Cardiac muscle cell (in vitro differentiated cells and primary cell): ENCODE results near the gene DNM3. TPM values are rescaled to one million over a fixed set of nuclear protein-coding genes. Genes with fewer than 3 reads are reported as not detected.

Experiments used
- DNase-seq, 2 donors: peaks; one replicate each; pipeline versions ENCODE4 v3.0.0 to v3.0.0-alpha.2; 2010 to 2017; ENCODE audit warnings: low read depth in 1 of 2, low spot score in 1 of 2
- H3K27ac ChIP-seq: fragments of 200-600 bp; sonication (generic); 2 replicates; pipeline ENCODE4 v1.5.1; 2016
- H3K27me3 ChIP-seq: fragments of 200-600 bp; sonication (generic); 2 replicates; pipeline ENCODE4 v1.6.0; 2016; ENCODE audit warnings: control low read depth
- H3K36me3 ChIP-seq: fragments of 200-600 bp; sonication (generic); 2 replicates; pipeline ENCODE4 v1.5.1; 2016; ENCODE audit warnings: control low read depth
- H3K4me1 ChIP-seq: fragments of 200-600 bp; sonication (generic); 2 replicates; pipeline ENCODE4 v1.8.1; 2017; ENCODE audit warnings: low read depth, mild to moderate bottlenecking, mixed run types
- H3K4me3 ChIP-seq: fragments of 200-600 bp; sonication (generic); 2 replicates; pipeline ENCODE4 v1.5.1; 2016; ENCODE audit warnings: mild to moderate bottlenecking
- H3K9me3 ChIP-seq: fragments of 200-600 bp; sonication (generic); 2 replicates; pipeline ENCODE4 v1.5.1; 2017; ENCODE audit warnings: low read depth, mild to moderate bottlenecking, control low read depth
- polyA plus RNA-seq: library from polyadenylated mRNA; unstranded; fragments of >200 nt; fragmentation: Nextera tagmentation; extraction: Ambion mirVana; gene quantifications from 2 replicates; pipeline ENCODE4 v1.2.1, GENCODE V29; 2016
- total RNA-seq: library from RNA; depleted of rRNA; stranded (reverse); fragments of >200 nt; gene quantifications from 2 replicates; pipeline ENCODE4 v1.2.3, GENCODE V29; 2016
- TF ChIP-seq, protein P1 (sequence below): IDR thresholded peaks from 2 replicates; pipeline ENCODE4 v1.5.1; 2012; ENCODE audit warnings: low read depth, mild to moderate bottlenecking, low read length

The DNM3 gene
- total and polyA plus RNA-seq, 2 experiments from 2014 or later, result 0.42 TPM; not detected in 1

DNA sequence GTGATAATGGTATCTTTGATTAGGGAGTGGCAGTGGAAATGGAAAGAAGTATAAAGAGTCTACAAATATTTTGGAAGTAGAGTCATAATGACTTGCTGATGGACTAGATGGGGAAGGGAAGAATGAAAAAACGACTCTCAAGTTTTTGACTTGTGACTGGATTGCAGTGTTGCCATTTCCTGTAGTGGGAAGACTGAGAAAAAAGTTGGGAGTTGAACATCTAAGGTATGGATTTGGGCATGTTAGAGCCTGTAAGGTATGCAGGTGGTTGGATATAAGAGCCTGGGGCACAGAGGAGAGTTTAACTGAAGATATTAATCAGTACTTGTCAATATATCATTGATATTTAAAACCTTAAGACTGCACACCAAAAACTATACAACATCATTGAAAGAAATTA is 19.4 kb downstream of the DNM3 start:
- TF ChIP-seq, protein P1, sequence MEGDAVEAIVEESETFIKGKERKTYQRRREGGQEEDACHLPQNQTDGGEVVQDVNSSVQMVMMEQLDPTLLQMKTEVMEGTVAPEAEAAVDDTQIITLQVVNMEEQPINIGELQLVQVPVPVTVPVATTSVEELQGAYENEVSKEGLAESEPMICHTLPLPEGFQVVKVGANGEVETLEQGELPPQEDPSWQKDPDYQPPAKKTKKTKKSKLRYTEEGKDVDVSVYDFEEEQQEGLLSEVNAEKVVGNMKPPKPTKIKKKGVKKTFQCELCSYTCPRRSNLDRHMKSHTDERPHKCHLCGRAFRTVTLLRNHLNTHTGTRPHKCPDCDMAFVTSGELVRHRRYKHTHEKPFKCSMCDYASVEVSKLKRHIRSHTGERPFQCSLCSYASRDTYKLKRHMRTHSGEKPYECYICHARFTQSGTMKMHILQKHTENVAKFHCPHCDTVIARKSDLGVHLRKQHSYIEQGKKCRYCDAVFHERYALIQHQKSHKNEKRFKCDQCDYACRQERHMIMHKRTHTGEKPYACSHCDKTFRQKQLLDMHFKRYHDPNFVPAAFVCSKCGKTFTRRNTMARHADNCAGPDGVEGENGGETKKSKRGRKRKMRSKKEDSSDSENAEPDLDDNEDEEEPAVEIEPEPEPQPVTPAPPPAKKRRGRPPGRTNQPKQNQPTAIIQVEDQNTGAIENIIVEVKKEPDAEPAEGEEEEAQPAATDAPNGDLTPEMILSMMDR, result no peak
- H3K4me3 ChIP-seq, result no peak overlapping the region
- no peaks in the 10 kb centered on the region for H3K36me3 ChIP-seq

DNA sequence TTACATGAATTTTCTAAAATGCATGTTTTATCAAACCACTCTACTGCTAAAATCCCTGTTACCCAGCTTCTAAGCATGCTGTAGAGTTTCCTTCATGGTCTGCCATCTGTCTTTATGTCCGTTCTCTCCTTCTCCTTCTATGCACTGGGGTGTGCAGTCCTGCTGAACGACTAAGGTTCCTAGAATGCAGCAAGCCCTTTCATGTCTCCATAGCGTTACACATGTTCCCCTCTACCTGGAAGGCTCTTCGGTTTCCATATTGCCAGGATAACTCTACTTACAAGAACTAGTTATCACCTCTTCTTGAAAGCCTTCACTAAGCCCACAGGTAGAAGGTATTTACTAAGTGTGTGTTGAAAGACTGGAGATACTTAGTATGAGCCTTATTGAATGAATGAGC is 22.2 kb downstream of the DNM3 start:
- Histone ChIP-seq H3K36me3 (no peaks in the 10 kb centered on the region), H3K27me3 (no peaks in the 10 kb centered on the region), H3K4me1 (no peaks in the 10 kb centered on the region), H3K4me3 (no peak overlapping the region), H3K27ac (no peak overlapping the region), H3K9me3 (no peaks in the 10 kb centered on the region)
- DNase-seq, result no peak
- TF ChIP-seq, protein P1, result no peak

More for the DNA sequence above, 19.4 kb downstream of the DNM3 start:
- H3K4me1 ChIP-seq, result no peaks in the 10 kb centered on the region
- no peaks in the 10 kb centered on the region for H3K9me3 ChIP-seq
- DNase-seq, result no peak
- no peaks in the 10 kb centered on the region for H3K27me3 ChIP-seq
- H3K27ac ChIP-seq, result no peak overlapping the region

DNA sequence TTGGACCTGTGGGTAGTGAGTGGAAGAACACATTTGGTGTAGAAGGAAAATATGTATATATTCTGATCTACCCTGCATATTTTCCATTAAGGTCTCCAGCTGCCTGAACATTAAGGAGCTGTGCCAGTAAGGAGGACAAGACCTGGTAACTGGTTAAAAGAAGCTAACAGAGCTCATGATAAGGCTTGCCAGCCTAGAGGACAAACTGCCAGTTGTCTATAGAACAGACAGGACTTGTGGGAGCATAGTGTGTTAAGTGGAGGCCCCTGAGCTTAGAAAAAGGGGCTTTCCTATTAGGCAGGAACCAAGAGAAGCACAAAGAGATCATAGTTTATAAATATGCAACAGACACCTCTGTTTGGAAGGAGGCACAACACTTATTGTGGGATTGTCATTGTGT is 23.0 kb downstream of the DNM3 start:
- H3K4me1 ChIP-seq, result no peaks in the 10 kb centered on the region
- TF ChIP-seq, protein P1, result no peak
- no peak for DNase-seq
- no peak overlapping the region for H3K4me3 ChIP-seq
- no peaks in the 10 kb centered on the region for H3K27me3 ChIP-seq
- no peak overlapping the region for H3K27ac ChIP-seq
- no peaks in the 10 kb centered on the region for H3K9me3 ChIP-seq
- no peaks in the 10 kb centered on the region for H3K36me3 ChIP-seq

DNA sequence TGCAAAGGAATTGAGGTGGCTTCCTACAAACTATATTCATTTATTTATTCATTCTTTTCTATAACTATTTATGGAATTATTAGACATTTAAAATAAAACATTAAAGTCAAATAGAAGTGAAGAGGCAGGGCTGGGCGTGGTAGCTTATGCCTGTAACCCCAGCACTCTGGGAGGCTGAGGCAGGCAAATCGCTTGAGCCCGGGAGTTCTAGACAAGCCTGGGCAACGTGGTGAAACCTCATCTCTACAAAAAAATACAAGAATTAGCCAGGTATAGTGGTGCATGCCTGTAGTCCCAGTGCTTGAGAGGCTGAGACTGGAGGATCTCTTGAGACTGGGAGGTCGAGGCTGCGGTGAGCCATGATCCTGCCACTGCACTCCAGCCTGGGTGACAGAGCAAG is 23.8 kb downstream of the DNM3 start:
- Histone ChIP-seq H3K27me3 (no peaks in the 10 kb centered on the region), H3K27ac (no peak overlapping the region), H3K4me3 (no peak overlapping the region), H3K36me3 (no peaks in the 10 kb centered on the region), H3K9me3 (no peaks in the 10 kb centered on the region), H3K4me1 (no peaks in the 10 kb centered on the region)
- DNase-seq, result no peak
- TF ChIP-seq, protein P1, result no peak

DNA sequence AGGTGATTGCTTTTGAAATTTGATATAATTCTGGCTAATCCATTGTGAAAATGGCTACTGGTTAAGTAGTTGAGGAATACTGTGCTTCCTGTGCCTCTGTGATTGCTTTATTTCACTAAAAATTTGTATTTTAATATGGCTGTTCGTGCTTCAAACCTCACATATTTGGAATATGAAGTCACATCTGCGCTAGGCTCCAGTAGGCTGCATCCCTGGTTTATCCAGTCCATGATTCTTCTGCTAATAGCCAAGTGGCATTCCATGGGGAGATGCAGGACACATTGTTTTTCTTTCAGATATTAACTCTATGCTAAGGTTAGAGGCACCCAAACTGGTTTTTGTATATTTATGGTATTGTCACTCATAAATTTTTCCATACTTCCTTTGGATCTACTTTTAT is 25.9 kb downstream of the DNM3 start:
- H3K36me3 ChIP-seq, result no peaks in the 10 kb centered on the region
- no peak overlapping the region for H3K27ac ChIP-seq
- no peaks in the 10 kb centered on the region for H3K9me3 ChIP-seq
- TF ChIP-seq, protein P1, result no peak
- H3K4me3 ChIP-seq, result no peak overlapping the region
- DNase-seq, result no peak
- no peaks in the 10 kb centered on the region for H3K27me3 ChIP-seq
- no peaks in the 10 kb centered on the region for H3K4me1 ChIP-seq
